Measurements from ENCODE around the gene FRMD4B.
"Not testable (repeated sequence)": the region's sequence is repeated elsewhere in the genome, so short reads cannot be mapped to it uniquely, and the experiment has no call there.

FRMD4B gene

GRCh38 chr3:69359339-69359893 is 26.5 kb downstream of the FRMD4B start:
- no peak for DNase-seq

GRCh38 chr3:69357196-69357595 is 28.7 kb downstream of the FRMD4B start:
- no peak for DNase-seq

GRCh38 chr3:69354948-69355347 is 30.9 kb downstream of the FRMD4B start:
- no peak for DNase-seq

DNA sequence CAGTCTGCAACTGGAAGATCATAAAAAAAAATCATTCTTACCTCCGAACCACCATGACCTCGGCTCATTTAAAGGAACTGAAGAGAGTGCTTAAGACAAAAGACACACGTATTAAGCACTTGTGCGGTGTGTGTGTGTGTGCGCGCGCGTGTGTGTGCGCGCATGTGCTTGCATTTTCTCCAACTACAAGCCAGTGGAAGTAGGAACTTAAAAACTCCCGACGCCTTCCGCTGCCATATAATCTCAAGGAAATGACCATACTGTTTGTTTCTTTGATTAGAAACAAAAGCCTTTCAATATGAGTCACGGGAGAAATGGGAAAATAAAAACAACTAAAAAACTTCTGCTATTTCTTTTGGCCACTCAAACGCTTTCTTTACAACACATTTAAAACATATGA is 32.4 kb downstream of the FRMD4B start:
- no peak for DNase-seq

DNA sequence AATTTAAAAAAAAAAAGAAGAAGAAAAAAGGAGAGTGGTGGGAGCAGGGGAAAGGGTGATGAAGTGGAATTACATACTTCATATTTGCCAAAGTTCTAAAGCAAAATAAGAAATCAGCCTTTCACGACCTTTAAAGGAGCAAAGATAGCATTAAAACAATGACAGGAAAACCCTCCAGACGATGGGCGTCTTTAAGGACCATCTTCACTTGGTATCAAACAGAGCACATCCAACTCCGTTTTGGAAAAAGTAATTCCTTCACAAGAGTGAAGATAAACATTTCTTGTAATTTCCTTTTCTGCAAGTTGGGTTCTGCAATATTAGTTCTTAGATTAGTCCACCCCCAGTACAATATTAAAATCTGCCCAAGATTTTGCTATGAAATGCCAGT is 32.8 kb downstream of the FRMD4B start:
- no peak for DNase-seq

DNA sequence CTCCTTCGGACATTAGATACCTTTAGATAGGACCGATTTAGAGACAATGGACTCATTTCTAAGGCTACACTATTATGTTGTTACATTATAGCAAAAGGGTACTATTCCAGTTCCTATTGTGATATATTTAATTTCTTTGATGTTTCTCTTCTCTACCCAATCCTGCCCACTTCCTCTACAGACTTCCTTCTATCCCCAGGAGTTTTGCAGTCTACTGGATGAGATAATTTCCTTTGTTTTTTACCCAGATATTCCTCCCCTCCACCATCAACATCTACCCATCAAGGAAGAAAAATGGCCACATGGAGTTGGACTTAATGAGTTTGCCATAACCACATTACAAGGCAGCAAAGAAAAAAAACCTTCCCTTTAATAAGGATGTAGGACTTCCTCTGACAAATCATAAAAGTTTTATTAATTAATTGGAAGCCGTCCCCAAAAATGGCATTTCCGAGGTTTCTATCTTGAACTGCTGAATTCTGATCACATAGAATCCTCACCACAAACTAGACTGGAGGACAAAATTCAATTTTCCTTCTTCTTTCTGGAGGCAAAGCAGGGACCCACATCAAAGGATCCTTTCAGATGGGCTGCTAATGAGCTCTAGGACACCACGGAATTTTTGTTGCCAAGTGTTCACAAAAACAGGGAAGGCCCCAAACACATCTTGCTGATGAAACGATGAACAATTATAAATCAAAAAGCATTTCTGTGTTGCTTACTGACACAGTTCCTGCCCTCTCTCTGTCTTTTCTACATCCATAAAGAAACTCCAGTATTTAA is 33.4 kb downstream of the FRMD4B start:
- no peak for DNase-seq

- no peak for DNase-seq
Observed at GRCh38 chr3:69343875-69344274, 42.0 kb downstream of the FRMD4B start.

DNA sequence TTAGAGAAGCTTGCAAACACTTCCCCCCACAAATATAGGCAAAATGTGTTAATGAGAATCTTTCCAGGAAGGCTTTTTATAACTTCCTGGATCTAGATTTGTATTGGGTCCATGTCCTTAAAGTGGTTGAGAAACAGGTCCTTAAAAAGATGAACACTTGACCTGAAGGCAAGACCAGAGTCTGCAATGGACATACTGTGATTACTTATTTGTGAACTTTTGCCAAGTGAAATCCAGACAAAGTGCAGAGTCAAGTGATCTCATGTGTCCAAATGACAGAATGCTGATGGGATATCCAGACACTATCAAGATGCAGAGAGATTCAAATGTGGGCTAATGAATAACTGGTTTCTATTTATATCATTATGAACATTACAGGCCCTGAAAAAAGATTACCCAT is 43.8 kb downstream of the FRMD4B start:
- no peak for DNase-seq

GRCh38 chr3:69339760-69340159 is 46.1 kb downstream of the FRMD4B start:
- no peak for DNase-seq

DNA sequence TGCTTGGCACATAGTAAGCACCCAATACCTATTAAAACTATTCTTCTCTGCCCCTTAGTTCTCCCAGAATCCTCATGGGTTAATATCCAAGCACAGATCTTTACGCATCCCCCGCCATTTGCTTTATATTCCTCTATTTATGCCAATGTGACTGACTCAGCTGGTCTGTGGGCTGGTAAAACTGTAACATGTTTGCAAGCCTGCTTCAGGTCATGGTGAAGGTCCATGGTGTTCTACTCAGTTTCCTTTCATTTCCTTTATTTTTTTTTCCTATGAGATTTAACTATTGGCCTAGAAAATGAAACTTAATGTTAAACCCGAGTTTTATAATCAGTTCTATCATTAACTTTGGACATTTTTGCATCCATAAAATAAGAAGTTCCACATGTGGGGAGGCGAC is 47.0 kb downstream of the FRMD4B start:
- no peak for DNase-seq

DNA sequence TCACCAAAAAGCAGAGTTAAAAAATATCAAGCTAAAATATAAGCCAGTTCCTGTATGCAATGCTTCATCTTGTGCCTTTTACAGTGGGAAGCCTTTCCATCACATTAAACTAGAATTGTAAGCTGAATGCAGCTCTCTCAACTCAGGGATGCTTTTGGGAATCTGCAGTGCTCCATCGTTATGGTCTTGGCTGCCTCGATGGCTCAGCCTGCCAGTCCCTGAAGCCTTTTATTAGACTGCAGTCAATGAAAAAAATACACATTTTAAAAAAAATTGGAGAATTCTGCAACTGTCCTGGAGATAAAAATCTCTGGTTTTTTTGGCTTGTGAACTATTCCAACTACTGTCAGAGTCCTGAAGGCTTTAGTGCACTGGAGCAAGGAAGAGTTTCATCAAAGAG is 53.0 kb downstream of the FRMD4B start:
- no peak for DNase-seq

DNA sequence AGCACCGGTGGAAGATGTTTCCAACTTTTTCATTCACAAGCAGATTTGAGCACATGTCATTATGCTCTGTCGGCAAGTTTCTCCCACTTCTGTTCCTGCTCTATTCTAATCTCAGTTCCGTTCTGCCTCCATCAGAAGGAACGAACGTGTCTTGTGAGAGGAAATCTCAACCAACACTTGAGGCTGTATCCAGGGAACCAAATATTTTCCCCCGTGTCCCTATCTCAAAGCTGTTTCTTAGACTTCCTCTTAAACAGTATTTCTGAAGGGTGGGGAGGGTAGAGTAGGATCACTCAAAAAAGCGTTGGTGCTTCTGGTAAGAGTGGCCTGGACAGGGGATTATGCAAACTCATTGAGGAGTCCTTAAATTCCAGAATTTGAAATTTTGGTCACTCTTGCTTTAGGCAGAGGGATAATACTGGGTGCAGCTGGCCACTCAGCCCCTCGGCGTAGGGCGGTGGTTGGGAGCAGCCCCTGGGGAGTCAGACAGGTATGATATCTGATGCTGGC is 54.9 kb downstream of the FRMD4B start:
- no peak for DNase-seq

DNA sequence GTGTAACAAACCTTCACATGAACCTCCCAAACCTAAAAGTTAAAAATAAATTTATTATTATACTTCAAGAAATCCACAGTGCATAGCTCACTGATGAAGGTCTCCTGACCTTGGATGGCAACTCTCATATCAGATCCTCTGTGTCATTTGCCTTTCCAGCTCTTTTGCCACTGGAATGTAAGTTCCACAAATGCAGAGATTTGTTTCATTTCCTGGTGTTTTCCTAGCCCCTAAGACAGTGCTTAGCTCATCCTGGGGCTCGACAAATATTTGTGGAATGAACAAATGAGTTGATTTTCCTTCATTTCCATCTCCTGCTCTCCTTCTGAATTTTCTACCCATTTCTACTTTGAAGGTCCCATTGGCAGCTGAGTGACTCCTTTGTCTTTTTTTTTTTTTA is 56.0 kb downstream of the FRMD4B start:
- DNase-seq = no peak

DNA sequence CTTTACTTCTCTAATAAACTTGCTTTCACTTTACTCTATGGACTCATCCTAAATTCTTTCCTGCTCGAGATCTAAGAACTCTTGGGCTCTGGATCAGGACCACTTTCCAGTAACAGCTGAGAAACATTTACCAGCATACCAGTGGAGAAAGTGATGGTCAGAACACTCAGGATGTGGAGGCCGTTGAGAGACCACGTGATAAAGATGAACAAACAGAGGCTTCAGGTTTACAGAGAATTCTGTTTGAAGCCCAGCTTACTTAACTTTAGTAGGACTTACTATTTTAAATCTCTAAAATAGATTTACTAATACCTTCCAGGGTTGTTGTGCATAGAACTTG is 57.0 kb downstream of the FRMD4B start:
- DNase-seq = no peak

DNA sequence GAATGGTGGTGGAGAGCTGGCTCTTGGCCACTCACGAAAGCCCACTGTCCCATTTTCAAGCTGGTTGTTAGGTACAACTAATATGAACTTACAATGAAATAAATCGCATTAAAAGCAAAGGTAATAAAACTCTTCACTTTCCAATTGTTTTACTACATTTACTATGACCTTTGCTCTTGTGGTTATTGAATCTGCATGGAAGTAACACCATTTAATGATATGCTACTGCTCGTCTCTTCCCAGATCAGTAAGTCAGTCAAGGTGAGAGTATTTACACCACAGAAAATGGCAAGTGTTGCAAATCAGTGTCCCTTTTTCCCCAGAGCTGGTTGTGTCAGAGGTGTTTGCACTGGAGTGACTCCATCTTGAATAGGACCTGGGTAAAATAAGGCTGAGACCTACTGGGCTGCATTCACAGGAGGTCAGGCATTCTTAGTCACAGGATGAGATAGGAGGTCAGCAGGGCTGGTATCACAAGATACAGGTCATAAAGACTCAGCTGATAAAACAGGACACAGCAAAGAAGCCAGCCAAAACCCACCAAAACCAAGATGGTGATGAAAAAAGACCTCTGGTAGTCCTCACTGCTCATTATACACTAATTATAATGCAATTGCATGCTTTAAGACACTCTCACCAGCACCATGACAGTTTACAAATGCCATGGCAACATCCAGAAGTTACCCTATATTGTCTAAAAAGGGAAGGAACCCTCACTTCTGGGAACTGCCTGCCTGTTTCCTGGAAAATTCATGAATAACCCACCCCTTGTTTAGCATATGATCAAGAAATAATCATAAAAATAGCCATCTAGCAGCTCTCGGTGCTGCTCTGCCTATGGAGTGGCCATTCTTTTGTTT is 57.6 kb downstream of the FRMD4B start:
- DNase-seq = no peak

DNA sequence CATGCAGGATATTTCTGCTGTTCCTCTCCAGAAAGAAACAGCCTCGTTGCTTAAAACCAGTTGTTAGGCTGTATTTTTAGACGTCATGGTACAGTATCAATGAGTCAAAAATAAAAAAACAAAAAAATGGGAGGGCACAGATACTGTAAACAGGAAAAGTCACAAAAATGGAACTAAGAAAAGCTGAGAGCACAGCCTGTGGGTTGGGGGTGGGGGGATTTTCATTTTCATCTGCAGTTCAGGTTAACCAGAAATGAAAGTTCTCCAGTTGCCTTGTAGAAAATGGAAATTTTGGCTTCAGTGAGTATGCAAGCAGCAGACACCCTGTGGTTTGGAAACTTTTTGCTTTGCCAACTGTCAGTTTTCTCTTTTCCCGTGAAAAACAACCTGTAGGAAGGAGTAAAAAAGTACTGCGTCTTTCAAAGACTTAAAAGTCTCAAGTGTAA is 59.0 kb downstream of the FRMD4B start:
- no peak for DNase-seq

DNA sequence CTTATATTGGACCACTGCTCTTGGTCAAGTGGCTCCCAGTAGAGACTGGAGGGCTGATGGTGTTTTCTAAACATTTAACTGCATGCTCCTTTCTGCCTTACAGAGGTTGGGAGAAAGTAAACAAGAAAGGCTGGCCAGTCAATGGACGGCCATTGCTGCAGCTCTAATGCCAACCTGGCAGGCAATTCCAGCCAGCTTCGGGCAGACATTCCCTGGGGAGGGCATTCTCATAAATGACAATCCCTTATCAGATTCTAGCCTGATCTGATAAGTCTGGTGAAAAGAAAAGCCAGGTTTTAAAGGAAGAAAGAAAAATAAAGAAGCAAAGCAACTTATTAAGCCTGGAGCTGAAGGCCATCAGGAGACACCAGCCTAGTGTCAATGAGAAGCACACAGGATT is 60.7 kb downstream of the FRMD4B start:
- no peak for DNase-seq

DNA sequence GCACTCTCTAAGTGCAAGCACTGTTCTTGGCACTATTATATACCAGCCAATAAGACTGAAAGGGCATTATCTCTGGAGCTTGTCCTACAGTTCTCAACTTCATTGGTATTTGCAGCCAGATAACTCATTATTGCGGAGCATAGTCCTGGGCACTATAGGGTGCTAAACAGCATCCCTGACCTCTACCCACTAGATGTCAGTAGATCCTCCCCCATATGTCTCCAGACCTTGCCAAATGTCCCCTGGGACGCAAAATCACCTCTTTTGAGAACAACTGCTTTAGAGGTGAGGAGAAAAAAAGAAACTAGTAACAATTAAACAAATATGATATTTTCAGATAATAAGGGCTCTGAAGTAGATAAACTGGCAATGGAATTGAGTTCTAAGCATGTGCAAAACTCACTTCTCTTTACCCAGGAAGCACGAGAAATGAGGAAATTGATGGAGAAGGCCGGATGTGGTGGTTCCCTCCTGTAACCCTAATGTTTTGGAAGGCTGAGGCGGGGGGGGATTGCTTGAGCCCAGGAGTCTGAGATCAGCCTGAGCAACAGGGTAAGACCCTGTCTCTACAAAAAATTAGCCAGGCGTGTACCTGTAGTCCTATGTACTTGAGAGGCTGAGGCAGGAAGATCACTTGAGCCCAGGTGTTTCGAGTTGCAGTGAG is 61.4 kb downstream of the FRMD4B start:
- no peak for DNase-seq

DNA sequence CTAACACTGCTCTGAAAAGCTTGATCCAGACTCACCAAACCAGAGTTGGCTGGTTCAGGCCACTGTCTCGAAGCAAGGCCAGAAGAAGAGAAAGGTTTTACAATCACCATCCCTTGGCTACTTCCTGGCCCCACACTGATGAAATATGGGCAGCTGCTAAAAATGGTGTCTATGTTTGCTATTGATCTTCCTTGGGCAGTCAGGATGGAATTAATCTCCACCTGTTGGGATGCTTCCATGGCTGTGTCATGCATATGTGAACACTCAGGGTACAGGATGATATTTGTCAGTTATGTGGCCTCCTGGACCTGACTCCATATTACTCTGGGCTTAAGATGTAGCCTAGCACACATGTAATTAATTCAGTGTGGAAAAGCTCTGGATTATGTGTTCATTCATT is 61.9 kb downstream of the FRMD4B start:
- no peak for DNase-seq

- DNase-seq = not testable (repeated sequence)
Observed at GRCh38 chr3:69322512-69322911, 63.4 kb downstream of the FRMD4B start.

DNA sequence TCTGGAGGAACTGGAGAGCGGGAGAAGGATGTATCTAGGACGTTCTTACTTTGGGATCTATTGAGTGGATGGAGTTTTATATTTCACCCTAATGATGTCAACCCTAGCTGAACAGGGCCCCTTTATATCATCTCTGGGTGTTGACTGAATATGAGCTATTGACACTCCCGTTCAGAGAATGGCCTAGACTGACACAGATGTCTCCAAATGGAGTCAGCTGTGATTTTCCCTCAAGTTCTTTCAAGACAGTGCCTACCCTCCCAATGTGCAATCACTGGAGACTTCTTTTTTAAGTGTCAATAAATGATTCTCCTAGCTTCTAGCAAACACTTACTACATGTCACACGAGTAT is 63.8 kb downstream of the FRMD4B start:
- DNase-seq = no peak

- DNase-seq = no peak
Observed at GRCh38 chr3:69321301-69322157, 64.4 kb downstream of the FRMD4B start.

Data from NCI-H2029 (cell line).